Spleen (tissue), 7 donors: ENCODE results near the gene PAK1.

Experiments
- POLR2A ChIP-seq, 3 donors: fragments of 450-650 bp; IDR thresholded peaks; one replicate each; pipeline ENCODE4 v1.5.1; 2017; ENCODE audit warnings: antibody characterized with exemption in 3 of 3, mild to moderate bottlenecking in 1 of 3
- POLR2AphosphoS5 ChIP-seq, 3 donors: sonication (generic); formaldehyde crosslinking; IDR thresholded peaks; one replicate each; pipeline ENCODE4 v1.5.1; 2017; ENCODE audit warnings: antibody characterized with exemption in 3 of 3
- TF ChIP-seq, protein P1 (sequence below), 11 experiments: fragments of 200-600 bp in 7 of 11; fragments of 450-650 bp in 4 of 11; sonication (generic) in 4 of 11; IDR thresholded peaks in 8 of 11; conservative IDR thresholded peaks in 3 of 11; 1 replicate in 7 of 11; 2 replicates in 4 of 11; pipeline versions ENCODE4 v1.4.0 to v1.8.0; 2016 to 2021; ENCODE audit warnings: antibody characterized with exemption in 11 of 11, inconsistent platforms in 4 of 11, mild to moderate bottlenecking in 1 of 11
- donor health status: DM: no; HTN: no; CAD: no; lungs with moderate emphysema.
- donor health status: DM: no; HTN: no; CAD: no.
- donor health status: DM: no; HTN: no; CAD: no.

DNA sequence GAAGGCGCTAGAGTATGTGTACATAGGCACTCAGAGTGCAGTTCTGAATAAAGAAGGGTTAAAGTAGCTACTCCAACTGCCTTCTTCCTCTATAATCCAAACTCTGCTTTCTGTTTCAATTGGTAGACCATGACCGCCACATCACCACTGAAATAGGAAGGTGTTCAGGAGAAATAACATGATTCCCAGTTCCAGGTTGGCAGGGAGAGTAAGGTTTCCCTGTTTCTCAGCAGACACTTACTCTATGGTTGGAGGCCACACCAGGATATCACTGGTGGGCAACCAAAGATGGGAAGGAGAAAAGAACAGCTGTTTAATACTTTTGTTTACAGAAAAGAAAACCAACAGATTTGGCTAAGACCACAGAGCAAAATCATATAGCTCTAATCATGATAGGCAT is 37.9 kb downstream of the PAK1 start:
- TF ChIP-seq POLR2AphosphoS5 (IDR thresholded peaks at IDR 0.05) (no peak), POLR2A (IDR thresholded peaks at IDR 0.05) (no peak)
- TF ChIP-seq, protein P1, sequence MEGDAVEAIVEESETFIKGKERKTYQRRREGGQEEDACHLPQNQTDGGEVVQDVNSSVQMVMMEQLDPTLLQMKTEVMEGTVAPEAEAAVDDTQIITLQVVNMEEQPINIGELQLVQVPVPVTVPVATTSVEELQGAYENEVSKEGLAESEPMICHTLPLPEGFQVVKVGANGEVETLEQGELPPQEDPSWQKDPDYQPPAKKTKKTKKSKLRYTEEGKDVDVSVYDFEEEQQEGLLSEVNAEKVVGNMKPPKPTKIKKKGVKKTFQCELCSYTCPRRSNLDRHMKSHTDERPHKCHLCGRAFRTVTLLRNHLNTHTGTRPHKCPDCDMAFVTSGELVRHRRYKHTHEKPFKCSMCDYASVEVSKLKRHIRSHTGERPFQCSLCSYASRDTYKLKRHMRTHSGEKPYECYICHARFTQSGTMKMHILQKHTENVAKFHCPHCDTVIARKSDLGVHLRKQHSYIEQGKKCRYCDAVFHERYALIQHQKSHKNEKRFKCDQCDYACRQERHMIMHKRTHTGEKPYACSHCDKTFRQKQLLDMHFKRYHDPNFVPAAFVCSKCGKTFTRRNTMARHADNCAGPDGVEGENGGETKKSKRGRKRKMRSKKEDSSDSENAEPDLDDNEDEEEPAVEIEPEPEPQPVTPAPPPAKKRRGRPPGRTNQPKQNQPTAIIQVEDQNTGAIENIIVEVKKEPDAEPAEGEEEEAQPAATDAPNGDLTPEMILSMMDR (IDR thresholded peaks at IDR 0.05 in 8 of 11, conservative IDR thresholded peaks at IDR 0.05 in 3 of 11), result no peak
